Small intestine (tissue), 7 donors: ENCODE measurements around the gene SIPA1L3. TPM values are rescaled to one million over a fixed set of nuclear protein-coding genes. Genes with fewer than 3 reads are reported as not detected.

Experiments
- DNase-seq, 2 donors: peaks; one replicate each; pipeline versions ENCODE4 v3.0.0 to v3.0.0-alpha.2; 2013
- FAIRE-seq: peaks from 2 replicates; lab custom pipeline; 2012; peaks lifted over from hg19 to GRCh38; lab: Jason Lieb, UNC
- H3K27ac ChIP-seq, 3 donors: one replicate each; pipeline ENCODE4 v1.5.1; 2013; ENCODE audit warnings: low read length in 2 of 3, mild to moderate bottlenecking in 2 of 3, control low read depth in 1 of 3, inconsistent platforms in 1 of 3, low read depth in 1 of 3, moderate library complexity in 1 of 3
- H3K27me3 ChIP-seq, 3 donors: one replicate each; pipeline ENCODE4 v1.6.1; 2013; ENCODE audit warnings: low read length in 3 of 3, inconsistent platforms in 1 of 3; ENCODE audit not compliant: control insufficient read depth in 3 of 3, insufficient read depth in 3 of 3
- H3K36me3 ChIP-seq, 3 donors: one replicate each; pipeline ENCODE4 v1.6.1; 2013; ENCODE audit warnings: low read length in 3 of 3, inconsistent platforms in 1 of 3, low read depth in 1 of 3, mild to moderate bottlenecking in 1 of 3, moderate library complexity in 1 of 3; ENCODE audit not compliant: control insufficient read depth in 3 of 3, insufficient read depth in 2 of 3
- H3K4me1 ChIP-seq, 3 donors: one replicate each; pipeline ENCODE4 v1.6.1; 2013; ENCODE audit warnings: low read length in 2 of 3, inconsistent platforms in 1 of 3, low read depth in 1 of 3, mild to moderate bottlenecking in 1 of 3, moderate library complexity in 1 of 3; ENCODE audit not compliant: control insufficient read depth in 3 of 3, insufficient read depth in 2 of 3
- H3K4me3 ChIP-seq, 3 donors: one replicate each; pipeline ENCODE4 v1.5.1; 2013; ENCODE audit warnings: low read length in 3 of 3, control low read depth in 1 of 3, inconsistent platforms in 1 of 3, low read depth in 1 of 3, mild to moderate bottlenecking in 1 of 3, moderate library complexity in 1 of 3
- H3K9me3 ChIP-seq, 2 donors: one replicate each; pipeline ENCODE4 v1.6.1; 2013; ENCODE audit warnings: low read depth in 1 of 2, low read length in 1 of 2; ENCODE audit not compliant: control insufficient read depth in 2 of 2, insufficient read depth in 1 of 2
- WGBS, 3 donors: extraction: QIAGEN DNeasy Blood & Tissue Kit; methylation state at CpG; one replicate each; pipeline ENCODE4 v1.1.7; 2013; 5-methylcytosine and 5-hydroxymethylcytosine counted together
- polyA plus RNA-seq, 4 donors: library from polyadenylated mRNA; stranded (reverse) in 3 of 4; unstranded in 1 of 4; fragments of 200-250 nt in 3 of 4; fragments of 120-200 nt in 1 of 4; gene quantifications; one replicate each; pipeline versions ENCODE4 v1.2.1 to v1.2.3, GENCODE V29; 2013
- donor health status: healthy with polysubstance abuse.
- donor health status: control.
- donor health status: control.
- donor health status: Bipolar disorder and iron deficiency.
- donor health status: healthy.

SIPA1L3 gene
- polyA plus RNA-seq, 4 donors = 19.2 to 57.9 (median 34.1) TPM

GRCh38 chr19:38013913-38014580, 107.0 kb downstream of the SIPA1L3 start:
- DNase-seq = no peak
- Histone ChIP-seq H3K27me3 (no peaks in the 10 kb centered on the region), H3K27ac (no peak overlapping the region), H3K36me3 (peaks cover 0 to 62% (median 3%) of the 10 kb centered on the region in 3 donors), H3K4me3 (no peak overlapping the region), H3K4me1 (no peaks in the 10 kb centered on the region), H3K9me3 (no peaks in the 10 kb centered on the region)
- 92 to 93% (median 92%) methylated on average over 11 of the region's 11 CpGs for WGBS, 3 donors
- no peak for FAIRE-seq

- H3K27ac ChIP-seq = no peak overlapping the region
- H3K36me3 ChIP-seq = peaks cover 0 to 56% (median 0%) of the 10 kb centered on the region in 3 donors
- H3K4me1 ChIP-seq = no peaks in the 10 kb centered on the region
- no peak for FAIRE-seq
- no peak for DNase-seq
- WGBS, 3 donors = 94 to 97% (median 95%) methylated on average over 6 of the region's 6 CpGs
- H3K4me3 ChIP-seq = no peak overlapping the region
- H3K9me3 ChIP-seq = no peaks in the 10 kb centered on the region
- H3K27me3 ChIP-seq = no peaks in the 10 kb centered on the region
These were observed 108.2 kb downstream of the SIPA1L3 start for GRCh38 chr19:38015216-38015615.

- H3K4me3 ChIP-seq = no peak overlapping the region
- peaks cover 0 to 59% (median 0%) of the 10 kb centered on the region in 3 donors for H3K36me3 ChIP-seq
- H3K4me1 ChIP-seq = no peaks in the 10 kb centered on the region
- no peak for FAIRE-seq
- H3K27ac ChIP-seq = no peak overlapping the region
- no peak for DNase-seq
- H3K27me3 ChIP-seq = no peaks in the 10 kb centered on the region
- WGBS, 3 donors = 92 to 93% (median 93%) methylated on average over 7 of the region's 7 CpGs
- no peaks in the 10 kb centered on the region for H3K9me3 ChIP-seq
These were observed 108.8 kb downstream of the SIPA1L3 start for GRCh38 chr19:38015761-38016160.

- DNase-seq = no peak
- Histone ChIP-seq H3K36me3 (peaks cover 0 to 50% (median 0%) of the 10 kb centered on the region in 3 donors), H3K4me1 (peaks cover 0 to 1% (median under 1%) of the 10 kb centered on the region in 3 donors), H3K4me3 (no peak overlapping the region), H3K27me3 (no peaks in the 10 kb centered on the region), H3K27ac (no peak overlapping the region), H3K9me3 (no peaks in the 10 kb centered on the region)
- FAIRE-seq = no peak
- 87 to 94% (median 94%) methylated on average over 6 of the region's 6 CpGs for WGBS, 3 donors
These were observed 110.6 kb downstream of the SIPA1L3 start for GRCh38 chr19:38017401-38018151.

- no peaks in the 10 kb centered on the region for H3K9me3 ChIP-seq
- H3K4me3 ChIP-seq = no peak overlapping the region
- H3K27ac ChIP-seq = no peak overlapping the region
- no peaks in the 10 kb centered on the region for H3K27me3 ChIP-seq
- WGBS, 3 donors = 79 to 94% (median 92%) methylated on average over 5 of the region's 5 CpGs
- H3K4me1 ChIP-seq = peaks cover 8 to 12% (median 11%) of the 10 kb centered on the region in 3 donors
- DNase-seq (no peak), FAIRE-seq (no peak)
- peaks cover 0 to 49% (median 0%) of the 10 kb centered on the region in 3 donors for H3K36me3 ChIP-seq
These were observed 111.8 kb downstream of the SIPA1L3 start for GRCh38 chr19:38018694-38019395.

GRCh38 chr19:38019396-38019724, 112.4 kb downstream of the SIPA1L3 start:
- H3K4me1 ChIP-seq = peaks cover 8 to 17% (median 15%) of the 10 kb centered on the region in 3 donors
- no peak for FAIRE-seq
- no peak overlapping the region for H3K27ac ChIP-seq
- no peak for DNase-seq
- WGBS, 3 donors = 88 to 94% (median 93%) methylated on average over 2 of the region's 2 CpGs
- H3K27me3 ChIP-seq = no peaks in the 10 kb centered on the region
- H3K4me3 ChIP-seq = no peak overlapping the region
- peaks cover 0 to 48% (median 0%) of the 10 kb centered on the region in 3 donors for H3K36me3 ChIP-seq
- no peaks in the 10 kb centered on the region for H3K9me3 ChIP-seq

GRCh38 chr19:38020311-38020710, 113.3 kb downstream of the SIPA1L3 start:
- 64 to 92% (median 81%) methylated on average over 4 of the region's 4 CpGs for WGBS, 3 donors
- Histone ChIP-seq H3K27ac (no peak overlapping the region), H3K36me3 (peaks cover 0 to 49% (median 0%) of the 10 kb centered on the region in 3 donors), H3K4me3 (no peak overlapping the region), H3K4me1 (peaks cover 8 to 24% (median 15%) of the 10 kb centered on the region in 3 donors), H3K27me3 (no peaks in the 10 kb centered on the region), H3K9me3 (no peaks in the 10 kb centered on the region)
- FAIRE-seq (no peak), DNase-seq (no peak)

GRCh38 chr19:38021352-38021751, 114.3 kb downstream of the SIPA1L3 start:
- Histone ChIP-seq H3K27me3 (no peaks in the 10 kb centered on the region), H3K27ac (no peak overlapping the region), H3K4me3 (no peak overlapping the region), H3K4me1 (peaks cover 8 to 24% (median 15%) of the 10 kb centered on the region in 3 donors), H3K9me3 (no peaks in the 10 kb centered on the region), H3K36me3 (peaks cover 0 to 48% (median 0%) of the 10 kb centered on the region in 3 donors)
- DNase-seq (no peak), FAIRE-seq (no peak)
- WGBS, 3 donors = 95 to 100% (median 96%) methylated on average over 1 of the region's 1 CpG
